A549 (cell line): Measurements from ENCODE around the gene ECHDC1.

Source experiments
- RAD21 ChIP-seq, 2 experiments: fragments of >200 bp in 1 of 2; sonication (Bioruptor Twin) in 1 of 2; formaldehyde crosslinking in 1 of 2; IDR thresholded peaks in 1 of 2; conservative IDR thresholded peaks in 1 of 2; 2 replicates in 1 of 2; 3 replicates in 1 of 2; pipeline ENCODE4 v1.6.1; 2012 to 2018; ENCODE audit warnings: inconsistent platforms in 1 of 2
- TF ChIP-seq, protein P1 (sequence below): fragments of >200 bp; sonication (Bioruptor Twin); formaldehyde crosslinking; IDR thresholded peaks from 3 replicates; pipeline ENCODE4 v1.5.1; 2016

GRCh38 chr6:127298475-127298874, 44.9 kb downstream of the ECHDC1 start:
- TF ChIP-seq, protein P1, sequence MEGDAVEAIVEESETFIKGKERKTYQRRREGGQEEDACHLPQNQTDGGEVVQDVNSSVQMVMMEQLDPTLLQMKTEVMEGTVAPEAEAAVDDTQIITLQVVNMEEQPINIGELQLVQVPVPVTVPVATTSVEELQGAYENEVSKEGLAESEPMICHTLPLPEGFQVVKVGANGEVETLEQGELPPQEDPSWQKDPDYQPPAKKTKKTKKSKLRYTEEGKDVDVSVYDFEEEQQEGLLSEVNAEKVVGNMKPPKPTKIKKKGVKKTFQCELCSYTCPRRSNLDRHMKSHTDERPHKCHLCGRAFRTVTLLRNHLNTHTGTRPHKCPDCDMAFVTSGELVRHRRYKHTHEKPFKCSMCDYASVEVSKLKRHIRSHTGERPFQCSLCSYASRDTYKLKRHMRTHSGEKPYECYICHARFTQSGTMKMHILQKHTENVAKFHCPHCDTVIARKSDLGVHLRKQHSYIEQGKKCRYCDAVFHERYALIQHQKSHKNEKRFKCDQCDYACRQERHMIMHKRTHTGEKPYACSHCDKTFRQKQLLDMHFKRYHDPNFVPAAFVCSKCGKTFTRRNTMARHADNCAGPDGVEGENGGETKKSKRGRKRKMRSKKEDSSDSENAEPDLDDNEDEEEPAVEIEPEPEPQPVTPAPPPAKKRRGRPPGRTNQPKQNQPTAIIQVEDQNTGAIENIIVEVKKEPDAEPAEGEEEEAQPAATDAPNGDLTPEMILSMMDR = no peak
- no peak for TF ChIP-seq RAD21 (conservative IDR thresholded peaks at IDR 0.05 in 1 of 2, IDR thresholded peaks at IDR 0.05 in 1 of 2)
